Right lobe of liver (tissue), 4 donors: ENCODE results near the gene KLHL42.

Source experiments
- POLR2A ChIP-seq: fragments of 450-650 bp; IDR thresholded peaks from one replicate; pipeline ENCODE4 v1.6.1; 2017; ENCODE audit warnings: antibody characterized with exemption, mild to moderate bottlenecking
- TF ChIP-seq, protein P1 (sequence below), 4 donors: fragments of 200-600 bp in 3 of 4; fragments of 450-650 bp in 1 of 4; IDR thresholded peaks; one replicate each; pipeline versions ENCODE4 v1.5.1 to v1.8.0; 2016 to 2022; ENCODE audit warnings: antibody characterized with exemption in 4 of 4, mild to moderate bottlenecking in 2 of 4
- donor health status: DM: no; HTN: no; CAD: no.
- donor health status: DM: no; HTN: no; CAD: no.
- donor health status: DM: no; HTN: yes; CAD: no.

DNA sequence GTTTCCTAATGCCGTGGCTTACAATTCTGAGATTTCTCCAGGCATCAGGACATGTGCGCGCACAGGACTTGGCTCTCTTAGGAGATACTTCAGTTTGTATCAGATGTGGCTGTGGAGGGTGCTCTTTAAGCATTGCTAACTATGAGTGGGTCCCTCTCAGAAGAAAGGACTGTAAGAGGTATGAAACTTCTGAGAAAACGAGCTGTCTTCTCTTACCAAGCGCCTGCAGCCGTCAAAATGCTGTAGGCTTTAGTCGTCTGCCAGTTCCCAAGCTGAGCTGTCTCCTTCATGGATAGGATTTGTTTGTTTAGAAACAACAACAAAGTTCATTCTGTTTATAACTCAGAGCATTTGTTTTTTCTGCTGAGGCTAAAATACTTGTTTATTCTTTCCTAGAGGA, 16.1 kb downstream of the KLHL42 start:
- TF ChIP-seq, protein P1, sequence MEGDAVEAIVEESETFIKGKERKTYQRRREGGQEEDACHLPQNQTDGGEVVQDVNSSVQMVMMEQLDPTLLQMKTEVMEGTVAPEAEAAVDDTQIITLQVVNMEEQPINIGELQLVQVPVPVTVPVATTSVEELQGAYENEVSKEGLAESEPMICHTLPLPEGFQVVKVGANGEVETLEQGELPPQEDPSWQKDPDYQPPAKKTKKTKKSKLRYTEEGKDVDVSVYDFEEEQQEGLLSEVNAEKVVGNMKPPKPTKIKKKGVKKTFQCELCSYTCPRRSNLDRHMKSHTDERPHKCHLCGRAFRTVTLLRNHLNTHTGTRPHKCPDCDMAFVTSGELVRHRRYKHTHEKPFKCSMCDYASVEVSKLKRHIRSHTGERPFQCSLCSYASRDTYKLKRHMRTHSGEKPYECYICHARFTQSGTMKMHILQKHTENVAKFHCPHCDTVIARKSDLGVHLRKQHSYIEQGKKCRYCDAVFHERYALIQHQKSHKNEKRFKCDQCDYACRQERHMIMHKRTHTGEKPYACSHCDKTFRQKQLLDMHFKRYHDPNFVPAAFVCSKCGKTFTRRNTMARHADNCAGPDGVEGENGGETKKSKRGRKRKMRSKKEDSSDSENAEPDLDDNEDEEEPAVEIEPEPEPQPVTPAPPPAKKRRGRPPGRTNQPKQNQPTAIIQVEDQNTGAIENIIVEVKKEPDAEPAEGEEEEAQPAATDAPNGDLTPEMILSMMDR (IDR thresholded peaks at IDR 0.05), result no peak
- no peak for TF ChIP-seq POLR2A
